WTC11 (cell line): ENCODE measurements around the gene C2orf49. TPM values are rescaled to one million over a fixed set of nuclear protein-coding genes. Genes with fewer than 3 reads are reported as not detected.

Source experiments
- ESRRA ChIP-seq: sonication (generic); formaldehyde crosslinking; IDR thresholded peaks from 2 replicates; pipeline ENCODE4 v1.8.1; 2022; ENCODE audit warnings: mild to moderate bottlenecking, missing genetic modification reagents, borderline replicate concordance
- ETV6 ChIP-seq: sonication (generic); formaldehyde crosslinking; IDR thresholded peaks from 2 replicates; pipeline ENCODE4 v1.8.1; 2022; ENCODE audit warnings: mild to moderate bottlenecking, missing genetic modification reagents
- JUN ChIP-seq: sonication (generic); formaldehyde crosslinking; IDR thresholded peaks from 2 replicates; pipeline ENCODE4 v1.8.0; 2023; ENCODE audit warnings: mild to moderate bottlenecking, missing genetic modification reagents
- total RNA-seq: library from RNA; stranded (reverse); gene quantifications from 3 replicates; pipeline ENCODE4 v1.2.3, GENCODE V29; 2021
- TF ChIP-seq, protein P1 (sequence below): sonication (generic); formaldehyde crosslinking; IDR thresholded peaks from 2 replicates; pipeline ENCODE4 v1.8.1; 2023; ENCODE audit warnings: mild to moderate bottlenecking, missing genetic modification reagents, moderate library complexity
- TF ChIP-seq, protein P2 (sequence below): sonication (generic); formaldehyde crosslinking; IDR thresholded peaks from 2 replicates; pipeline ENCODE4 v1.8.1; 2022; ENCODE audit warnings: missing genetic modification reagents, borderline replicate concordance
- TF ChIP-seq, protein P3 (sequence below): sonication (generic); formaldehyde crosslinking; IDR thresholded peaks from 2 replicates; pipeline ENCODE4 v1.8.1; 2023; ENCODE audit warnings: mild to moderate bottlenecking, missing genetic modification reagents
- TF ChIP-seq, protein P4 (sequence below): sonication (generic); formaldehyde crosslinking; IDR thresholded peaks from 2 replicates; pipeline ENCODE4 v1.8.0; 2022; ENCODE audit warnings: mild to moderate bottlenecking, missing genetic modification reagents

Gene C2orf49
- total RNA-seq, 1 experiment from 2014 or later: 15.9 TPM

DNA sequence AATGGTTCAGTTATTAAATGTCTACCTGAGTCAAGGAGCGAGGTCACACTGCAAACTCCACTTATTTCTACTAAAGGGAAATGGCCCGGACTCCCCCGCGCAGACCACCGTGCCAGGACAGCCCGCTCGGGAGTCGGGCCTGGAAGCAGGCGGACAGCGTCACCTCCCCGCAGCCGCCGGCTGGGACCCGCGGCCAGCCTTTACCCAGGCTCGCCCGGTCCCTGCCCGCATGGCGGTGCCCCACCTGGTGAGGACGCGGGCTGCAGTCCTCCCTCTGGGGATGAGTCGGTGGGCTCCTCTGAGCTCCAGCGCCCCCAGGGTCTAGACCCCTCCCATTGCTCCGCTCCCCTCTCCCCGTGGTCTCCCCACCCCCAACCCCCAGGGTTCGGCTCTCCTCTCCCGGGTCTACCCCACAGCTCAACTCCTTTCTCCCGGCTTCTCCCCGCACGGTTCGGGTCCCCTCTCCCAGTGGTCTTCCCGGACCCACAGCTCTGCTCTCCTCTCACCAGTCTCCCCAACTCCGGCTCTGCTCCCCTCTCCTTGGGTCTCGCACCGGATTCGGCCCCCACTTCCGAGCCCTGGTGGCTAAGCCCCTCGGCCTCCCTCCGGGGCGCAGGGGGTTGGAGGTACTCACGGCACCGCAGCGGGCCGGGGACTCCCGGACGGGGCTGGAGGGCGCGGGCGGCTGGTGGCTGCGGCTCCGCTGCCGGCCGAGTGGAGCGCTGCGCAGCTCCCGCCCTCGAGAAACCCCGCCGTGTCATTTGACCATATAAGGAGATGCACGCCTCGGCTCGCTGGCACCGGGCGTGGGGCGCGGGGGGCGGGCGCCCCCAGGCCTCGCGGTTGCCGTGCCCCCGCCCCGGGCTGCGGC, 61.2 kb downstream of the C2orf49 start, which contains the start of gene FHL2 (continued):
- TF ChIP-seq ESRRA (CRISPR knock-in tag) (peak; percentile 10; the same call in 1 of the 2 replicates), JUN (CRISPR knock-in tag) (peak; percentile 84; the same call in 1 of the 2 replicates), ETV6 (CRISPR knock-in tag) (peak; percentile 73; the same call in 1 of the 2 replicates)
- TF ChIP-seq, protein P1, sequence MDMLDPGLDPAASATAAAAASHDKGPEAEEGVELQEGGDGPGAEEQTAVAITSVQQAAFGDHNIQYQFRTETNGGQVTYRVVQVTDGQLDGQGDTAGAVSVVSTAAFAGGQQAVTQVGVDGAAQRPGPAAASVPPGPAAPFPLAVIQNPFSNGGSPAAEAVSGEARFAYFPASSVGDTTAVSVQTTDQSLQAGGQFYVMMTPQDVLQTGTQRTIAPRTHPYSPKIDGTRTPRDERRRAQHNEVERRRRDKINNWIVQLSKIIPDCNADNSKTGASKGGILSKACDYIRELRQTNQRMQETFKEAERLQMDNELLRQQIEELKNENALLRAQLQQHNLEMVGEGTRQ (CRISPR knock-in tag): no peak
- TF ChIP-seq, protein P2, sequence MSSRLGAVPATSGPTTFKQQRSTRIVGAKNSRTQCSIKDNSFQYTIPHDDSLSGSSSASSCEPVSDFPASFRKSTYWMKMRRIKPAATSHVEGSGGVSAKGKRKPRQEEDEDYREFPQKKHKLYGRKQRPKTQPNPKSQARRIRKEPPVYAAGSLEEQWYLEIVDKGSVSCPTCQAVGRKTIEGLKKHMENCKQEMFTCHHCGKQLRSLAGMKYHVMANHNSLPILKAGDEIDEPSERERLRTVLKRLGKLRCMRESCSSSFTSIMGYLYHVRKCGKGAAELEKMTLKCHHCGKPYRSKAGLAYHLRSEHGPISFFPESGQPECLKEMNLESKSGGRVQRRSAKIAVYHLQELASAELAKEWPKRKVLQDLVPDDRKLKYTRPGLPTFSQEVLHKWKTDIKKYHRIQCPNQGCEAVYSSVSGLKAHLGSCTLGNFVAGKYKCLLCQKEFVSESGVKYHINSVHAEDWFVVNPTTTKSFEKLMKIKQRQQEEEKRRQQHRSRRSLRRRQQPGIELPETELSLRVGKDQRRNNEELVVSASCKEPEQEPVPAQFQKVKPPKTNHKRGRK (CRISPR knock-in tag): no peak
- TF ChIP-seq, protein P3, sequence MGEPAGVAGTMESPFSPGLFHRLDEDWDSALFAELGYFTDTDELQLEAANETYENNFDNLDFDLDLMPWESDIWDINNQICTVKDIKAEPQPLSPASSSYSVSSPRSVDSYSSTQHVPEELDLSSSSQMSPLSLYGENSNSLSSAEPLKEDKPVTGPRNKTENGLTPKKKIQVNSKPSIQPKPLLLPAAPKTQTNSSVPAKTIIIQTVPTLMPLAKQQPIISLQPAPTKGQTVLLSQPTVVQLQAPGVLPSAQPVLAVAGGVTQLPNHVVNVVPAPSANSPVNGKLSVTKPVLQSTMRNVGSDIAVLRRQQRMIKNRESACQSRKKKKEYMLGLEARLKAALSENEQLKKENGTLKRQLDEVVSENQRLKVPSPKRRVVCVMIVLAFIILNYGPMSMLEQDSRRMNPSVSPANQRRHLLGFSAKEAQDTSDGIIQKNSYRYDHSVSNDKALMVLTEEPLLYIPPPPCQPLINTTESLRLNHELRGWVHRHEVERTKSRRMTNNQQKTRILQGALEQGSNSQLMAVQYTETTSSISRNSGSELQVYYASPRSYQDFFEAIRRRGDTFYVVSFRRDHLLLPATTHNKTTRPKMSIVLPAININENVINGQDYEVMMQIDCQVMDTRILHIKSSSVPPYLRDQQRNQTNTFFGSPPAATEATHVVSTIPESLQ: no peak
- TF ChIP-seq, protein P4, sequence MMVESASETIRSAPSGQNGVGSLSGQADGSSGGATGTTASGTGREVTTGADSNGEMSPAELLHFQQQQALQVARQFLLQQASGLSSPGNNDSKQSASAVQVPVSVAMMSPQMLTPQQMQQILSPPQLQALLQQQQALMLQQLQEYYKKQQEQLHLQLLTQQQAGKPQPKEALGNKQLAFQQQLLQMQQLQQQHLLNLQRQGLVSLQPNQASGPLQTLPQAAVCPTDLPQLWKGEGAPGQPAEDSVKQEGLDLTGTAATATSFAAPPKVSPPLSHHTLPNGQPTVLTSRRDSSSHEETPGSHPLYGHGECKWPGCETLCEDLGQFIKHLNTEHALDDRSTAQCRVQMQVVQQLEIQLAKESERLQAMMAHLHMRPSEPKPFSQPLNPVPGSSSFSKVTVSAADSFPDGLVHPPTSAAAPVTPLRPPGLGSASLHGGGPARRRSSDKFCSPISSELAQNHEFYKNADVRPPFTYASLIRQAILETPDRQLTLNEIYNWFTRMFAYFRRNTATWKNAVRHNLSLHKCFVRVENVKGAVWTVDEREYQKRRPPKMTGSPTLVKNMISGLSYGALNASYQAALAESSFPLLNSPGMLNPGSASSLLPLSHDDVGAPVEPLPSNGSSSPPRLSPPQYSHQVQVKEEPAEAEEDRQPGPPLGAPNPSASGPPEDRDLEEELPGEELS (CRISPR knock-in tag): peak; percentile 84; the same call in 1 of the 2 replicates

Other genes starting within 250 kb of the C2orf49 start
- 0.21 TPM in 1 of 3 replicates, not detected in the others for gene GPR45, start 95.8 kb upstream of the C2orf49 start, total RNA-seq
- gene TGFBRAP1, start 7.8 kb upstream of the C2orf49 start, total RNA-seq: 15.8 to 16.3 TPM (median 16.3 TPM) in 3 replicates
- 21.1 to 22.2 TPM (median 22.1 TPM) in 3 replicates for gene FHL2, start 61.5 kb downstream of the C2orf49 start, total RNA-seq